ENCODE data around the gene NUDCD2. TPM values are rescaled to one million over a fixed set of nuclear protein-coding genes. Genes with fewer than 3 reads are reported as not detected.

Gene NUDCD2
- total and polyA plus RNA-seq, 4 donors: 3.8 to 25.0 (median 11.6) TPM

GRCh38 chr5:163453705-163454104 is 6.2 kb downstream of the NUDCD2 start:
- ATAC-seq (ENCODE audit: insufficient read depth, low FRiP score): no peak
- Histone ChIP-seq H3K36me3 (ENCODE audit: control insufficient read depth in 4 of 4, insufficient read depth in 4 of 4, low read length in 4 of 4) (peaks cover 3 to 16% (median 13%) of the 10 kb centered on the region in 4 donors), H3K4me3 (no peak overlapping the region), H3K27me3 (ENCODE audit: control insufficient read depth in 3 of 3, insufficient read depth in 3 of 3, low read length in 2 of 3) (no peaks in the 10 kb centered on the region), H3K9me3 (ENCODE audit: control insufficient read depth in 4 of 4, insufficient read depth in 3 of 4, low read length in 3 of 4) (no peaks in the 10 kb centered on the region), H3K4me1 (ENCODE audit: control insufficient read depth in 5 of 5, insufficient read depth in 5 of 5, low read length in 5 of 5) (peaks cover 0 to 5% (median 2%) of the 10 kb centered on the region in 5 donors), H3K9ac (ENCODE audit: insufficient read depth in 1 of 2, low read length in 2 of 2) (no peak overlapping the region), H3K27ac (ENCODE audit: low read depth in 1 of 2, low read length in 1 of 2) (no peak overlapping the region)
- no peak for TF ChIP-seq CTCF (IDR thresholded peaks at IDR 0.05; ENCODE audit: control extremely low read depth, extremely low read depth)
- WGBS, 2 donors: 40 to 67% methylated on average over 1 of the region's 1 CpG
- no peak for DNase-seq

GRCh38 chr5:163451489-163451888 is 8.4 kb downstream of the NUDCD2 start:
- no peak overlapping the region for H3K4me3 ChIP-seq
- no peaks in the 10 kb centered on the region for H3K4me1 ChIP-seq (ENCODE audit: control insufficient read depth in 5 of 5, insufficient read depth in 5 of 5, low read length in 5 of 5)
- H3K27me3 ChIP-seq (ENCODE audit: control insufficient read depth in 3 of 3, insufficient read depth in 3 of 3, low read length in 2 of 3): no peaks in the 10 kb centered on the region
- H3K9ac ChIP-seq (ENCODE audit: insufficient read depth in 1 of 2, low read length in 2 of 2): no peak overlapping the region
- WGBS, 2 donors: 97 to 98% methylated on average over 8 of the region's 8 CpGs
- H3K27ac ChIP-seq (ENCODE audit: low read depth in 1 of 2, low read length in 1 of 2): no peak overlapping the region
- H3K9me3 ChIP-seq (ENCODE audit: control insufficient read depth in 4 of 4, insufficient read depth in 3 of 4, low read length in 3 of 4): no peaks in the 10 kb centered on the region
- TF ChIP-seq CTCF (IDR thresholded peaks at IDR 0.05; ENCODE audit: control extremely low read depth, extremely low read depth): no peak
- peaks cover 5 to 29% (median 17%) of the 10 kb centered on the region in 4 donors for H3K36me3 ChIP-seq (ENCODE audit: control insufficient read depth in 4 of 4, insufficient read depth in 4 of 4, low read length in 4 of 4)
- DNase-seq (no peak), ATAC-seq (ENCODE audit: insufficient read depth, low FRiP score) (no peak)

- H3K36me3 ChIP-seq (ENCODE audit: control insufficient read depth in 4 of 4, insufficient read depth in 4 of 4, low read length in 4 of 4): peaks cover 6 to 31% (median 14%) of the 10 kb centered on the region in 4 donors
- H3K9me3 ChIP-seq (ENCODE audit: control insufficient read depth in 4 of 4, insufficient read depth in 3 of 4, low read length in 3 of 4): no peaks in the 10 kb centered on the region
- no peak for ATAC-seq (ENCODE audit: insufficient read depth, low FRiP score)
- H3K27ac ChIP-seq (ENCODE audit: low read depth in 1 of 2, low read length in 1 of 2): no peak overlapping the region
- H3K9ac ChIP-seq (ENCODE audit: insufficient read depth in 1 of 2, low read length in 2 of 2): no peak overlapping the region
- H3K4me1 ChIP-seq (ENCODE audit: control insufficient read depth in 5 of 5, insufficient read depth in 5 of 5, low read length in 5 of 5): no peaks in the 10 kb centered on the region
- no peak overlapping the region for H3K4me3 ChIP-seq
- H3K27me3 ChIP-seq (ENCODE audit: control insufficient read depth in 3 of 3, insufficient read depth in 3 of 3, low read length in 2 of 3): no peaks in the 10 kb centered on the region
- TF ChIP-seq CTCF (IDR thresholded peaks at IDR 0.05; ENCODE audit: control extremely low read depth, extremely low read depth): no peak
- no peak for DNase-seq
Measured at GRCh38 chr5:163448491-163448890, 11.4 kb downstream of the NUDCD2 start.

- no peak overlapping the region for H3K9ac ChIP-seq (ENCODE audit: insufficient read depth in 1 of 2, low read length in 2 of 2)
- peaks cover 6 to 35% (median 16%) of the 10 kb centered on the region in 4 donors for H3K36me3 ChIP-seq (ENCODE audit: control insufficient read depth in 4 of 4, insufficient read depth in 4 of 4, low read length in 4 of 4)
- 86 to 88% methylated on average over 3 of the region's 3 CpGs for WGBS, 2 donors
- H3K4me3 ChIP-seq: no peak overlapping the region
- H3K27me3 ChIP-seq (ENCODE audit: control insufficient read depth in 3 of 3, insufficient read depth in 3 of 3, low read length in 2 of 3): no peaks in the 10 kb centered on the region
- TF ChIP-seq CTCF (IDR thresholded peaks at IDR 0.05; ENCODE audit: control extremely low read depth, extremely low read depth): no peak
- H3K4me1 ChIP-seq (ENCODE audit: control insufficient read depth in 5 of 5, insufficient read depth in 5 of 5, low read length in 5 of 5): no peaks in the 10 kb centered on the region
- no peak overlapping the region for H3K27ac ChIP-seq (ENCODE audit: low read depth in 1 of 2, low read length in 1 of 2)
- DNase-seq (no peak), ATAC-seq (ENCODE audit: insufficient read depth, low FRiP score) (no peak)
- H3K9me3 ChIP-seq (ENCODE audit: control insufficient read depth in 4 of 4, insufficient read depth in 3 of 4, low read length in 3 of 4): no peaks in the 10 kb centered on the region
Measured at GRCh38 chr5:163447875-163448274, 12.0 kb downstream of the NUDCD2 start.

All from lung (tissue), 12 donors.